Transverse colon (tissue), 4 donors: ENCODE data around the gene CGNL1. TPM values are rescaled to one million over a fixed set of nuclear protein-coding genes. Genes with fewer than 3 reads are reported as not detected.

Experiments
- DNase-seq: peaks from one replicate; pipeline ENCODE4 v3.0.0-alpha.2; 2019
- H3K27ac ChIP-seq, 4 donors: fragments of 200-600 bp; sonication (generic); 2 replicates each; pipeline ENCODE4 v1.5.1; 2016 to 2018; ENCODE audit warnings: inconsistent platforms in 4 of 4
- H3K27me3 ChIP-seq: fragments of 200-600 bp; sonication (generic); 2 replicates; pipeline ENCODE4 v1.5.1; 2017; ENCODE audit warnings: inconsistent platforms
- H3K36me3 ChIP-seq, 4 donors: fragments of 200-600 bp; sonication (generic); 2 replicates each; pipeline ENCODE4 v1.5.1; 2017 to 2019; ENCODE audit warnings: inconsistent platforms in 4 of 4
- H3K4me1 ChIP-seq, 4 donors: fragments of 200-600 bp; sonication (generic); 2 replicates each; pipeline ENCODE4 v1.5.1; 2017 to 2020; ENCODE audit warnings: inconsistent platforms in 4 of 4
- H3K4me3 ChIP-seq, 4 donors: fragments of 200-600 bp; sonication (generic); 1 replicate in 1 of 4; 2 replicates in 3 of 4; pipeline versions ENCODE4 v1.5.1 to v1.6.1; 2017 to 2019; ENCODE audit warnings: inconsistent platforms in 4 of 4
- H3K9me3 ChIP-seq, 2 donors: fragments of 200-600 bp; sonication (generic); 2 replicates each; pipeline ENCODE4 v1.5.1; 2017 to 2019; ENCODE audit warnings: inconsistent platforms in 2 of 2
- CTCF ChIP-seq, 5 experiments: fragments of 200-600 bp in 3 of 5; fragments of 450-650 bp in 2 of 5; sonication (generic) in 3 of 5; IDR thresholded peaks; 1 replicate in 2 of 5; 2 replicates in 3 of 5; pipeline ENCODE4 v1.5.1; 2016 to 2017; ENCODE audit warnings: antibody characterized with exemption in 5 of 5, inconsistent platforms in 3 of 5, mild to moderate bottlenecking in 2 of 5, moderate library complexity in 1 of 5
- EP300 ChIP-seq: sonication (generic); formaldehyde crosslinking; IDR thresholded peaks from one replicate; pipeline ENCODE4 v1.6.1; 2017; ENCODE audit warnings: antibody characterized with exemption, low read depth
- POLR2A ChIP-seq: fragments of 450-650 bp; IDR thresholded peaks from one replicate; pipeline ENCODE4 v1.6.1; 2016; ENCODE audit warnings: antibody characterized with exemption, mild to moderate bottlenecking, moderate library complexity
- POLR2AphosphoS5 ChIP-seq, 3 donors: sonication (generic); formaldehyde crosslinking; IDR thresholded peaks; one replicate each; pipeline ENCODE4 v1.6.1; 2016; ENCODE audit warnings: antibody characterized with exemption in 3 of 3
- WGBS, 2 donors: methylation state at CpG; one replicate each; pipeline ENCODE4 v1.1.5; 2018; ENCODE audit warnings: low coverage in 1 of 2; 5-methylcytosine and 5-hydroxymethylcytosine counted together
- in situ Hi-C, 4 donors: fragments of 200-750 bp; cut with MboI; loops; one replicate each; pipeline versions ENCODE4 v1.15.0 to v1.15.1; 2017; ENCODE audit warnings: low sequenced_read_pairs in 3 of 4, low pct_ligation_motif_present in 1 of 4, low pct_unique_long_range_greater_than_20kb in 1 of 4
- intact Hi-C: fragments of 100-400 bp; cut with DNase I; formaldehyde crosslinking; loops from one replicate; pipeline ENCODE4 v1.15.1; 2023; ENCODE audit warnings: low total_unique reads
- total RNA-seq, 4 donors: library from RNA; depleted of rRNA; stranded (reverse); fragments of >200 nt; gene quantifications; one replicate each; pipeline ENCODE4 v1.1.0, GENCODE V29; 2016

The CGNL1 gene
- total RNA-seq, 4 donors from 2014 or later = 1.1 to 2.2 (median 1.8) TPM

GRCh38 chr15:57446393-57446792 lies 70.1 kb downstream of the CGNL1 start:
- in situ Hi-C loops = no loop called here
- no peaks in the 10 kb centered on the region for H3K9me3 ChIP-seq

GRCh38 chr15:57451555-57451954 lies 75.2 kb downstream of the CGNL1 start:
- H3K27me3 ChIP-seq = no peaks in the 10 kb centered on the region
- in situ Hi-C loops (no loop called here), intact Hi-C loops (no loop called here)
- TF ChIP-seq POLR2A (no peak), EP300 (no peak), POLR2AphosphoS5 (IDR thresholded peaks at IDR 0.05) (no peak), CTCF (IDR thresholded peaks at IDR 0.05) (no peak)
- H3K36me3 ChIP-seq = no peaks in the 10 kb centered on the region
- H3K4me1 ChIP-seq = no peaks in the 10 kb centered on the region
- no peak overlapping the region for H3K4me3 ChIP-seq
- DNase-seq = no peak
- no peaks in the 10 kb centered on the region for H3K9me3 ChIP-seq
- H3K27ac ChIP-seq = no peak overlapping the region

More at GRCh38 chr15:57446393-57446792, 70.1 kb downstream of the CGNL1 start:
- TF ChIP-seq POLR2AphosphoS5 (IDR thresholded peaks at IDR 0.05) = no peak
- no peak for TF ChIP-seq EP300
- no peak for TF ChIP-seq POLR2A
- no peak for TF ChIP-seq CTCF (IDR thresholded peaks at IDR 0.05)
- no peaks in the 10 kb centered on the region for H3K36me3 ChIP-seq
- H3K4me1 ChIP-seq = peaks cover 0 to under 1% (median 0%) of the 10 kb centered on the region in 4 donors
- no peaks in the 10 kb centered on the region for H3K27me3 ChIP-seq
- intact Hi-C loops = no loop called here
- WGBS, 2 donors = 84 to 92% methylated on average over 3 of the region's 3 CpGs
- no peak overlapping the region for H3K27ac ChIP-seq
- no peak for DNase-seq
- no peak overlapping the region for H3K4me3 ChIP-seq

GRCh38 chr15:57452090-57452754 lies 75.9 kb downstream of the CGNL1 start:
- DNase-seq = no peak
- H3K4me3 ChIP-seq = no peak overlapping the region
- TF ChIP-seq EP300 (no peak), POLR2AphosphoS5 (IDR thresholded peaks at IDR 0.05) (no peak), POLR2A (no peak), CTCF (IDR thresholded peaks at IDR 0.05) (no peak)
- no peaks in the 10 kb centered on the region for H3K4me1 ChIP-seq
- in situ Hi-C loops = no loop called here
- no peak overlapping the region for H3K27ac ChIP-seq
- no peaks in the 10 kb centered on the region for H3K36me3 ChIP-seq
- H3K27me3 ChIP-seq = no peaks in the 10 kb centered on the region
- 86 to 87% methylated on average over 10 to 11 of the region's 11 CpGs for WGBS, 2 donors
- intact Hi-C loops = no loop called here
- H3K9me3 ChIP-seq = no peaks in the 10 kb centered on the region

- WGBS, 2 donors = 72 to 92% methylated on average over 2 of the region's 2 CpGs
- no peaks in the 10 kb centered on the region for H3K36me3 ChIP-seq
- H3K9me3 ChIP-seq = no peaks in the 10 kb centered on the region
- DNase-seq = no peak
- in situ Hi-C loops (no loop called here), intact Hi-C loops (no loop called here)
- H3K4me1 ChIP-seq = no peaks in the 10 kb centered on the region
- no peaks in the 10 kb centered on the region for H3K27me3 ChIP-seq
- no peak overlapping the region for H3K4me3 ChIP-seq
- no peak overlapping the region for H3K27ac ChIP-seq
- no peak for TF ChIP-seq EP300
Observed at GRCh38 chr15:57455929-57456328, 79.6 kb downstream of the CGNL1 start.

- in situ Hi-C loops = no loop called here
- H3K27ac ChIP-seq = no peak overlapping the region
- H3K27me3 ChIP-seq = no peaks in the 10 kb centered on the region
- TF ChIP-seq CTCF (IDR thresholded peaks at IDR 0.05) = no peak
- no peak for TF ChIP-seq POLR2A
- no peak for TF ChIP-seq EP300
- no peak for TF ChIP-seq POLR2AphosphoS5 (IDR thresholded peaks at IDR 0.05)
- WGBS, 2 donors = 83 to 88% methylated on average over 2 to 4 of the region's 4 CpGs
- H3K9me3 ChIP-seq = no peaks in the 10 kb centered on the region
- H3K4me1 ChIP-seq = no peaks in the 10 kb centered on the region
- DNase-seq = no peak
- no peaks in the 10 kb centered on the region for H3K36me3 ChIP-seq
- H3K4me3 ChIP-seq = no peak overlapping the region
- intact Hi-C loops = no loop called here
Observed at GRCh38 chr15:57456559-57456958, 80.3 kb downstream of the CGNL1 start.
